Gastrocnemius medialis (tissue), 4 donors: ENCODE results near the gene MYO1F. TPM values are rescaled to one million over a fixed set of nuclear protein-coding genes. Genes with fewer than 3 reads are reported as not detected.

Source experiments
- ATAC-seq, 2 donors: fragments of 150-250 bp; one replicate each; pipeline ENCODE4 v1.9.1; 2016
- DNase-seq, 2 donors: peaks; one replicate each; pipeline ENCODE4 v3.0.0-alpha.2; 2019
- H3K27ac ChIP-seq, 4 donors: fragments of 200-600 bp; sonication (generic); 1 replicate in 1 of 4; 2 replicates in 3 of 4; pipeline ENCODE4 v1.5.1; 2016 to 2018; ENCODE audit warnings: mild to moderate bottlenecking in 2 of 4, moderate library complexity in 1 of 4
- H3K27me3 ChIP-seq, 3 donors: fragments of 200-600 bp; sonication (generic) in 2 of 3; 1 replicate in 1 of 3; 2 replicates in 2 of 3; pipeline versions ENCODE4 v1.5.1 to v1.6.0; 2016 to 2019; ENCODE audit warnings: mild to moderate bottlenecking in 1 of 3, moderate library complexity in 1 of 3
- H3K36me3 ChIP-seq, 2 donors: fragments of 200-600 bp; sonication (generic) in 1 of 2; one replicate each; pipeline ENCODE4 v1.5.1; 2017 to 2018
- H3K4me1 ChIP-seq, 2 donors: fragments of 200-600 bp; sonication (generic) in 1 of 2; one replicate each; pipeline ENCODE4 v1.5.1; 2016 to 2017; ENCODE audit warnings: mild to moderate bottlenecking in 2 of 2
- H3K4me3 ChIP-seq, 4 donors: fragments of 200-600 bp; sonication (generic) in 3 of 4; 1 replicate in 1 of 4; 2 replicates in 3 of 4; pipeline ENCODE4 v1.5.1; 2016 to 2019; ENCODE audit warnings: mild to moderate bottlenecking in 2 of 4
- H3K9me3 ChIP-seq, 3 donors: fragments of 200-600 bp; sonication (generic) in 2 of 3; 1 replicate in 1 of 3; 2 replicates in 2 of 3; pipeline ENCODE4 v1.5.1; 2016 to 2019
- CTCF ChIP-seq, 5 experiments: fragments of 450-650 bp in 3 of 5; fragments of 200-600 bp in 2 of 5; sonication (generic) in 2 of 5; IDR thresholded peaks in 4 of 5; conservative IDR thresholded peaks in 1 of 5; 1 replicate in 4 of 5; 2 replicates in 1 of 5; pipeline ENCODE4 v1.5.1; 2016 to 2019; ENCODE audit warnings: antibody characterized with exemption in 5 of 5, mild to moderate bottlenecking in 3 of 5, moderate library complexity in 3 of 5
- POLR2A ChIP-seq, 2 donors: fragments of 450-650 bp; IDR thresholded peaks; one replicate each; pipeline ENCODE4 v1.6.1; 2017; ENCODE audit warnings: antibody characterized with exemption in 2 of 2, mild to moderate bottlenecking in 2 of 2, moderate library complexity in 2 of 2
- in situ Hi-C, 4 donors: fragments of 200-750 bp; cut with MboI; loops; one replicate each; pipeline versions ENCODE4 v1.15.0 to v1.8.0; 2017; ENCODE audit warnings: low sequenced_read_pairs in 4 of 4
- intact Hi-C: fragments of 100-400 bp; cut with DNase I; formaldehyde crosslinking; loops from one replicate; pipeline ENCODE4 v1.15.1; 2023; ENCODE audit warnings: low total_unique reads
- total RNA-seq, 4 donors: library from RNA; depleted of rRNA; stranded (reverse); fragments of >200 nt; gene quantifications; one replicate each; pipeline versions ENCODE4 v1.1.0 to v1.2.3, GENCODE V29; 2016

The MYO1F gene
- total RNA-seq, 4 donors from 2014 or later: 0.24 to 4.0 (median 1.8) TPM

GRCh38 chr19:8550070-8550469 lies 27.2 kb downstream of the MYO1F start:
- Histone ChIP-seq H3K4me3 (no peak overlapping the region), H3K4me1 (no peaks in the 10 kb centered on the region), H3K36me3 (no peaks in the 10 kb centered on the region), H3K9me3 (no peaks in the 10 kb centered on the region), H3K27me3 (no peaks in the 10 kb centered on the region), H3K27ac (no peak overlapping the region)
- DNase-seq (no peak), ATAC-seq (no peak)
- no peak for TF ChIP-seq POLR2A (IDR thresholded peaks at IDR 0.05)
- TF ChIP-seq CTCF (IDR thresholded peaks at IDR 0.05 in 4 of 5, conservative IDR thresholded peaks at IDR 0.05 in 1 of 5): no peak
- intact Hi-C loops (no loop called here), in situ Hi-C loops (no loop called here)

- no peaks in the 10 kb centered on the region for H3K9me3 ChIP-seq
- intact Hi-C loops (no loop called here), in situ Hi-C loops (no loop called here)
- H3K4me3 ChIP-seq: no peak overlapping the region
- TF ChIP-seq POLR2A (IDR thresholded peaks at IDR 0.05): no peak
- TF ChIP-seq CTCF (IDR thresholded peaks at IDR 0.05 in 4 of 5, conservative IDR thresholded peaks at IDR 0.05 in 1 of 5): no peak
- H3K36me3 ChIP-seq: no peaks in the 10 kb centered on the region
- H3K27me3 ChIP-seq: no peaks in the 10 kb centered on the region
- H3K4me1 ChIP-seq: no peaks in the 10 kb centered on the region
- H3K27ac ChIP-seq: no peak overlapping the region
- DNase-seq (no peak), ATAC-seq (no peak)
Observed at GRCh38 chr19:8545743-8546142, 31.5 kb downstream of the MYO1F start.

- no peaks in the 10 kb centered on the region for H3K27me3 ChIP-seq
- H3K9me3 ChIP-seq: no peaks in the 10 kb centered on the region
- no peaks in the 10 kb centered on the region for H3K4me1 ChIP-seq
- intact Hi-C loops: no loop called here
- no peak overlapping the region for H3K27ac ChIP-seq
- H3K4me3 ChIP-seq: no peak overlapping the region
- ATAC-seq (no peak), DNase-seq (no peak)
- TF ChIP-seq POLR2A (IDR thresholded peaks at IDR 0.05) (no peak), CTCF (IDR thresholded peaks at IDR 0.05 in 4 of 5, conservative IDR thresholded peaks at IDR 0.05 in 1 of 5) (no peak)
- in situ Hi-C loops: no loop called here
- H3K36me3 ChIP-seq: no peaks in the 10 kb centered on the region
Observed at GRCh38 chr19:8544168-8544567, 33.1 kb downstream of the MYO1F start.

- no peak for DNase-seq
- H3K9me3 ChIP-seq: no peaks in the 10 kb centered on the region
- intact Hi-C loops (no loop called here), in situ Hi-C loops (no loop called here)
- ATAC-seq: no peak
- TF ChIP-seq POLR2A (IDR thresholded peaks at IDR 0.05) (no peak), CTCF (IDR thresholded peaks at IDR 0.05 in 4 of 5, conservative IDR thresholded peaks at IDR 0.05 in 1 of 5) (no peak)
- H3K36me3 ChIP-seq: no peaks in the 10 kb centered on the region
- no peak overlapping the region for H3K4me3 ChIP-seq
- H3K27ac ChIP-seq: no peak overlapping the region
- H3K27me3 ChIP-seq: no peaks in the 10 kb centered on the region
- no peaks in the 10 kb centered on the region for H3K4me1 ChIP-seq
Observed at GRCh38 chr19:8539621-8540149, 37.6 kb downstream of the MYO1F start.

- Histone ChIP-seq H3K27ac (no peak overlapping the region), H3K36me3 (no peaks in the 10 kb centered on the region), H3K9me3 (no peaks in the 10 kb centered on the region), H3K27me3 (no peaks in the 10 kb centered on the region), H3K4me1 (no peaks in the 10 kb centered on the region), H3K4me3 (no peak overlapping the region)
- TF ChIP-seq POLR2A (IDR thresholded peaks at IDR 0.05) (no peak), CTCF (IDR thresholded peaks at IDR 0.05 in 4 of 5, conservative IDR thresholded peaks at IDR 0.05 in 1 of 5) (no peak)
- no peak for ATAC-seq
- intact Hi-C loops (no loop called here), in situ Hi-C loops (no loop called here)
- DNase-seq: no peak
Observed at GRCh38 chr19:8537099-8537498, 40.1 kb downstream of the MYO1F start.
